Left ventricle myocardium inferior (tissue), 1 donor: Measurements from ENCODE around the gene MANF. TPM values are rescaled to one million over a fixed set of nuclear protein-coding genes. Genes with fewer than 3 reads are reported as not detected.
"Not testable (repeated sequence)": the region's sequence is repeated elsewhere in the genome, so short reads cannot be mapped to it uniquely, and the experiment has no call there.

Source experiments
- DNase-seq: peaks from one replicate; pipeline ENCODE4 v3.0.0-alpha.2; 2020
- H3K27ac ChIP-seq: fragments of 200-600 bp; replicated peaks from 2 replicates; pipeline ENCODE4 v1.8.0; 2021
- H3K27me3 ChIP-seq: fragments of 200-600 bp; 2 replicates; pipeline ENCODE4 v1.8.0; 2021; ENCODE audit warnings: low read depth
- H3K36me3 ChIP-seq: fragments of 200-600 bp; 2 replicates; pipeline ENCODE4 v1.8.0; 2021
- H3K4me1 ChIP-seq: fragments of 200-600 bp; 2 replicates; pipeline ENCODE4 v1.8.0; 2021
- H3K4me3 ChIP-seq: fragments of 200-600 bp; 2 replicates; pipeline ENCODE4 v1.8.0; 2021; ENCODE audit warnings: mild to moderate bottlenecking, moderate library complexity
- H3K9me3 ChIP-seq: fragments of 200-600 bp; replicated peaks from 2 replicates; pipeline ENCODE4 v1.8.0; 2021
- CTCF ChIP-seq: fragments of 200-600 bp; IDR thresholded peaks from 2 replicates; pipeline ENCODE4 v1.8.0; 2021; ENCODE audit warnings: antibody characterized with exemption, mild to moderate bottlenecking, borderline replicate concordance
- intact Hi-C: fragments of 100-400 bp; cut with micrococcal nuclease; formaldehyde crosslinking; loops from one replicate; pipeline ENCODE4 v1.11.0; 2022
- total RNA-seq: library from RNA; stranded (reverse); fragmentation: NEBNext Ultra II Directional; extraction: Animal tissue kit (Norgen Biotek cat#: 25700); gene quantifications from one replicate; pipeline ENCODE4 v1.2.1, GENCODE V29; 2021
- donor health status: DM: no; HTN: yes; CAD: no; lungs with severe emphysema.

MANF gene
- total RNA-seq, 1 donor from 2014 or later, result 48.5 TPM

- Histone ChIP-seq H3K9me3 (no peaks in the 10 kb centered on the region), H3K4me1 (peaks cover 55% of the 10 kb centered on the region), H3K36me3 (peaks cover 25% of the 10 kb centered on the region), H3K4me3 (peak overlapping the region; percentile 85), H3K27ac (peak overlapping the region; percentile 94), H3K27me3 (no peaks in the 10 kb centered on the region)
- no peak for TF ChIP-seq CTCF
- intact Hi-C loops, result no loop called here
- peak; percentile 27 for DNase-seq
Observed at GRCh38 chr3:51384055-51384725, 901 bp upstream of the MANF start.

- H3K36me3 ChIP-seq, result peaks cover 28% of the 10 kb centered on the region
- no peaks in the 10 kb centered on the region for H3K27me3 ChIP-seq
- intact Hi-C loops, result no loop called here
- H3K9me3 ChIP-seq, result no peaks in the 10 kb centered on the region
- TF ChIP-seq CTCF, result no peak
- H3K4me3 ChIP-seq, result peak overlapping the region; percentile 85
- H3K4me1 ChIP-seq, result peaks cover 68% of the 10 kb centered on the region
- no peak for DNase-seq
- peak overlapping the region; percentile 94 for H3K27ac ChIP-seq
Observed at GRCh38 chr3:51385621-51386091, 565 bp downstream of the MANF start.

GRCh38 chr3:51386159-51386851 is 1.2 kb downstream of the MANF start:
- H3K36me3 ChIP-seq, result peaks cover 28% of the 10 kb centered on the region
- no peak for DNase-seq
- H3K9me3 ChIP-seq, result no peaks in the 10 kb centered on the region
- no peaks in the 10 kb centered on the region for H3K27me3 ChIP-seq
- H3K27ac ChIP-seq, result peak overlapping the region; percentile 94
- intact Hi-C loops, result no loop called here
- TF ChIP-seq CTCF, result no peak
- peaks cover 71% of the 10 kb centered on the region for H3K4me1 ChIP-seq
- peak overlapping the region; percentile 85 for H3K4me3 ChIP-seq

GRCh38 chr3:51386852-51387229 is 1.8 kb downstream of the MANF start:
- peaks cover 73% of the 10 kb centered on the region for H3K4me1 ChIP-seq
- DNase-seq, result no peak
- peak overlapping the region; percentile 85 for H3K4me3 ChIP-seq
- TF ChIP-seq CTCF, result no peak
- no peaks in the 10 kb centered on the region for H3K27me3 ChIP-seq
- H3K27ac ChIP-seq, result no peak overlapping the region
- peaks cover 28% of the 10 kb centered on the region for H3K36me3 ChIP-seq
- no peaks in the 10 kb centered on the region for H3K9me3 ChIP-seq
- intact Hi-C loops, result no loop called here

- H3K27ac ChIP-seq, H3K27me3 ChIP-seq, intact Hi-C loops, H3K9me3 ChIP-seq, DNase-seq: not testable (repeated sequence)
- Histone ChIP-seq H3K36me3 (peaks cover 30% of the 10 kb centered on the region), H3K4me3 (peak overlapping the region; percentile 85), H3K4me1 (peaks cover 78% of the 10 kb centered on the region)
Observed at GRCh38 chr3:51387281-51387680, 2.2 kb downstream of the MANF start.
